ENCODE measurements around the gene PLA2G6.
"Not testable (repeated sequence)": the region's sequence is repeated elsewhere in the genome, so short reads cannot be mapped to it uniquely, and the experiment has no call there.

PLA2G6 gene

DNA sequence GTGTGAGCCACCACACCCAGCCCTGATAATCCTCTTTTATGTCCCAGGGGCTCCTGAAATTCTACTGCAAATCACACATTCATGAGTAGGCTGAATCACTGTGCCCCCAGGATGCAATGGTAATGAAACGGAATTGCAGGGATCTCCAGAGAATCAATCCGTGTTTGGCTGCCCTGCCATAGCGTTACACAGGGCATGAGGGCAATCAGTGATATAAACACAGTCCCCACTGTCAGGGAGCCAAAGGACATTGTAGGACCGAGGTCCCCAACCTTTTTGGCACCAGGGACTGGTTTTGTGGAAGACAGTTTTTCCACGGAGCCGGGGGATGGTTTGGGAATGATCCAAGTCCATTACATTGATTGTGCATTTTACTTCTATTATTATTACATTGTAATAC lies 9.0 kb upstream of the PLA2G6 start:
- DNase-seq (ENCODE audit: low spot score), result no peak

GRCh38 chr22:38189104-38189503 lies 7.5 kb upstream of the PLA2G6 start:
- no peak for DNase-seq (ENCODE audit: low spot score)

GRCh38 chr22:38187413-38188212 lies 6.0 kb upstream of the PLA2G6 start:
- no peak for DNase-seq (ENCODE audit: low spot score)

DNA sequence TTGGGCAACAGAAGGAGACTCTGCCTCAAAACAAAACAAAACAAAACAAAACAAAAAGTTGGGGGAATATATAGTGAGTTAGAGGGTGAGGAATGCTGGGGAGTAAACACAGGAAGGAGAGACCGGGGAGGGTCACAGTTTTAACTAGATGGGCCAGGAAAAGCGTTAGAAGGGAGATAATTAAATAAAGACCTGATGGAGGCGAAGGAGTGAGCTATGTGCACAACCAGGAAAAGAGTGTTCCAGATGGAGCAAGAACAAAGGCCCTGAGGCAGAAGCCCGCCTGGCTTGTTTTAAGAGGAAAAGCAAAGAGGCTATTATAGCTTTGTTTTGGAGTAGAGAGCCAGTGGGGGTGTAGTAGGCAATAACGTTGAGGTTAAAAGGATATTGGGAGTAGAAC lies 4.8 kb upstream of the PLA2G6 start:
- no peak for DNase-seq (ENCODE audit: low spot score)

DNA sequence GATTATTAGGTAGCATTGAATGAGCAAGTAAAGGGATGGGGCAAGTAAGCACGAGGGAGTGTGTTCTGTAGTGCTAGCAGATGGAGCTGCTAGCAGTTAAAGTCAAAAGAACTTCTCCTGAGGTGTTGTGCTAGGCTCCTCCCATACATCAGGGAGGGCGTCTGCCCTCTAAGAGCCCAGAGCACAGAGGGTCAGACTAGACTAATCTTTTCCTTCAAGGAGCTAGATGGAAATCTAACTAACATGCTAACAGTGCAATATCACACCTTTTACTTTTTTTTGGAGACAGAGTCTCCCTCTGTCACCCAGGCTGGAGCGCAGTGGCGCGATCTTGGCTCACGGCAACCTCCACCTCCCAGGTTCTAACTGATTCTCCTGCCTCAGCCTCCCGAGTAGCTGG lies 3.2 kb upstream of the PLA2G6 start:
- DNase-seq (ENCODE audit: low spot score), result no peak

- no peak for DNase-seq (ENCODE audit: low spot score)
These were observed 683 bp downstream of the PLA2G6 start for GRCh38 chr22:38180841-38181452.

DNA sequence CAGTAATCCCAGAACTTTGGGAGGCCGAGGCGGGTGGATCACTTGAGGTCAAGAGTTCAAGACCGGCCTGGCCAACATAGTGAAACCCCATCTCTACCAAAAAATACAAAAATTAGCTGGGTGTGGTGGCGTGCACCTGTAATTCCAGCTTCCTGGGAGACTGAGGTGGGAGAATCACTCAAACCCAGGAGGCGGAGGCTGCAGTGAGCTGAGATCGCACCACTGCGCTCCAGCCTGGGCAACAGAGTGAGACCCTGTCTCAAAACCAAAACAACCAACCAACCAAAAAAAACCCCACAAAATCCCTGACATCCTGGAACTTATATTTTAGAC lies 3.1 kb downstream of the PLA2G6 start:
- not testable (repeated sequence) for DNase-seq (ENCODE audit: low spot score)

- no peak for DNase-seq (ENCODE audit: low spot score)
These were observed 3.6 kb downstream of the PLA2G6 start for GRCh38 chr22:38177926-38178604.

DNA sequence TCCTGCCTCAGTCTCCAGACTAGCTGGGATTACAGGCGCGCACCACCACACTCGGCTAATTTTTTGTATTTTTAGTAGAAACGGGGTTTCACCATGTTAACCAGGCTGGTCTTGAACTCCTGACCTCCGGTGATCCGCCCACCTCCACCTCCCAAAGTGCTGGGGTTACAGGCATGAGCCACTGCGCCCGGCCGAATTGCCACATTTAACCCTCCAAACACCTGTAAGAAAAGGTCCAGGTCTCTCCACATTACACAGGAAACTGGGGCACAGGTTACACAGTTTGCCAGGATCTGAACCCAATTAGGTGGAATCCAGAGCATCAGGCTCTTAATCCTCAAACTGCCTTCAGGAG lies 4.1 kb downstream of the PLA2G6 start:
- not testable (repeated sequence) for DNase-seq (ENCODE audit: low spot score)

GRCh38 chr22:38177044-38177443 lies 4.6 kb downstream of the PLA2G6 start:
- no peak for DNase-seq (ENCODE audit: low spot score)

DNA sequence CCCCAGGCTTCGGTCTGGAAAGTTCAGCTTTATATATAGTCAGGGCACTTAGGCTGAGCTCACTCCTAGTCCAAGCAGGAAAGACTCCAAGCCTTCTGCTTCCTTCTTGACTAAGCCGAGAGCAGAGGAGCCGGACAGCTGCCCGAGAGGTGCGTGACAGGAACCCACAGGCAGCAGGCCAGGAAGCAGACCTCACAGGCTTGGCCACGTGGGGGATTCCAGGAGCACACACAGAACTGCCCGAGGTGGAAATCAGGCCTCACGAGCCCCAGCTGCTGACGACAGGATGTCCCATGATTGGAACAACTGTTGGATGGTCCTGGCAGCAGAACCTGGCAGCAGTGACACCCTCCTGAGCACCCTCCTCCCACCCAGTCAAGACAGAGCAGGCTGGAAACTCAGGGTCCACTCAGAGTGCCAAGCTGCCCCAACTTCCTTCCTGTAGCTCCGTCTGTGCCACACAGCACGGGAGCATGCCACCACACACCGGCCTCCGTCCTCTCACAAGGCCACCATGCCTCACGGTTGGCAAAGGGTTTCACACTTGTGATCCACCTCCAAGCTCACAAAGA lies 5.4 kb downstream of the PLA2G6 start:
- no peak for DNase-seq (ENCODE audit: low spot score)

- DNase-seq (ENCODE audit: low spot score), result no peak
These were observed 6.2 kb downstream of the PLA2G6 start for GRCh38 chr22:38175206-38176118.

DNA sequence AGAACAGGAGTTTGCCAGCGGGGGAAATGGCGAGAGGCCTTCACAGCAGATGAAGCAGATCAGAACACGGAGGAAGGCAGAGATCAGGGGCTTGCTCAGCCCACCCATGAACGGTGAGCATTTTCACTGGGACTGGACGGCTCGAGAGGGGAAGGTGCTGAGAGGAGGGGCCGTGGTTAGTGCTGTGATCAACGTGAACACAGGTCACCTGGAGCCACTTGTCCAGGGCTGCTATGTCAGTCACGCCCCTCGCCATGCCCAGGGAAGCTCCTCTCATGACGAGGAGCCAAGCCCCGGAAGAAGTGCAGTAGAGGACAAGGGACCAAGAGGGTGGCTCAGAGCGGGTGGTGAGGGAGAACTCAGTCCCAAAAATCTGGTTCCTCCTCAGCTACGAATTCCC lies 7.0 kb downstream of the PLA2G6 start:
- DNase-seq (ENCODE audit: low spot score), result no peak

GRCh38 chr22:38173641-38173906 lies 8.1 kb downstream of the PLA2G6 start:
- DNase-seq (ENCODE audit: low spot score), result no peak

GRCh38 chr22:38172832-38173640 lies 8.6 kb downstream of the PLA2G6 start:
- DNase-seq (ENCODE audit: low spot score), result no peak

- no peak for DNase-seq (ENCODE audit: low spot score)
These were observed 9.5 kb downstream of the PLA2G6 start for GRCh38 chr22:38171927-38172831.

DNA sequence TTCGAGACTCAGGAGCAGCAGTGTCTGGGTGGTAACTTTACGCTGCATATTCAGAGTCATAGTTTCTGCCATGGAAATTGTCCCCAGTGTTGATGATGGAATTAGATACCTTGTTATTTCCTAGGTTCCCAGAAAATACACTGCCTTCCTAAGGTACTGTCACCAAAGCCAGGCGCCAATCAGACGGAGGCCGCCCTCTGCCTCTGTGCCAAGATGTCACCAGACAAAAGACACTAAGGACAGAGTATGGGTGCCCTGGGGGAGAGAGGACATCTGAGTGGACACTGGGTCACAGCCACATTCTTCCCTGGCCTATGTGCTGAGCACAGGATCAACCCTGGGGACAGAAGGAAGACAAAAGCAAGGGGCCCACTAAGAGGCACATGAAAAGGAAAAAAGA lies 11.2 kb downstream of the PLA2G6 start:
- DNase-seq (ENCODE audit: low spot score), result no peak

DNA sequence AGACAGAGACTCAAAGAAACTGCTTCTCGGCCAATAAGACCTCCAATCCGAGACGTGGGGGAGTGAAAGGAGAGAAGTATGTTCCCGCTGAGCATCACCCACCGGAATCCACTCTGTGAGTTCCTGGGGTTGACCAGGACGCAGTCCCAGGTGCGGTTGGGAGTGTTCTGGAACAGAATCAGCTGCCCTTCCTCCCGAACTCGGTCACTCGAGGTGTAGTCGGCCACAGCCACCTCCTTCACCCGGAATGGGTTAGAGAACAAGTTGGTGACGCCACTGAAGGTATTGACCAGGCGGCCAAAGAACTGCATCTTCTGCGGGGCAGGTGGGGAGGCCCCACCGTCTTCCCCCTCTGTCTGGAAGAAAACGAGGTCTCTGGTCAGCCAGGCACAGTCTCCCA lies 12.5 kb downstream of the PLA2G6 start:
- DNase-seq (ENCODE audit: low spot score), result no peak

DNA sequence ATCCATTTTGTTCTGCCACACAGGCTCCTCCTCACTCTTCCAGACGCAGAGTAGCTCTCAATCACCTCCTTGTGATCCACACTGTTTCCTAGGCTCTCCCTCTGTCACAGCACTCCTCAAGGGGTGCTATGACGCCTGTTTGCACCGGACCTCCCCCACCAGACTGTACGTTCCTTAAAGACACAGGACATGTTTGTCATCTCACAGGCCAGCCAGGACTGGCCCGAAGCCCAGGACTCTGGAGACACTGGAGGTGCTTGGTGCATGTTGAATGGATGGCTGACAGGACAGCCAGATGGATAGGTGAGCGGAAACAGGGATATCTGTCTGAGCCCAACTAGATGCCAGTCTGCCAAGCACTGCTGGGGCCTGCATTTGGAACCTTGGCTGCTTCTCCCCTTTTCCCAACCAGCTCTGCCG lies 13.6 kb downstream of the PLA2G6 start:
- DNase-seq (ENCODE audit: low spot score), result no peak

- no peak for DNase-seq (ENCODE audit: low spot score)
These were observed 15.6 kb downstream of the PLA2G6 start for GRCh38 chr22:38165922-38166593.

All from D341Med (cell line).